GM12865 (cell line): Measurements from ENCODE around the gene MRC1.

ENCODE experiments used
- DNase-seq: peaks from one replicate; pipeline ENCODE4 v3.0.0; 2010; ENCODE audit warnings: low read depth
- H3K4me3 ChIP-seq: 2 replicates; pipeline ENCODE4 v1.5.1; 2011; ENCODE audit warnings: mild to moderate bottlenecking, low read depth, low read length, control low read depth
- CTCF ChIP-seq: IDR thresholded peaks from 2 replicates; pipeline ENCODE4 v1.5.1; 2011; ENCODE audit warnings: low read length, control low read depth, low read depth, inconsistent platforms; ENCODE audit not compliant: insufficient read depth; ENCODE audit errors: missing control alignments

MRC1 gene

GRCh38 chr10:17880601-17881000, 71.5 kb downstream of the MRC1 start:
- no peak for DNase-seq
- H3K4me3 ChIP-seq = no peak overlapping the region
- TF ChIP-seq CTCF = no peak

GRCh38 chr10:17882557-17882956, 73.4 kb downstream of the MRC1 start:
- TF ChIP-seq CTCF = no peak
- no peak overlapping the region for H3K4me3 ChIP-seq
- DNase-seq = no peak

- no peak for TF ChIP-seq CTCF
- H3K4me3 ChIP-seq = no peak overlapping the region
- no peak for DNase-seq
These were observed 74.5 kb downstream of the MRC1 start for GRCh38 chr10:17883621-17884020.

- DNase-seq = no peak
- no peak overlapping the region for H3K4me3 ChIP-seq
- TF ChIP-seq CTCF = no peak
These were observed 79.0 kb downstream of the MRC1 start for GRCh38 chr10:17888189-17888588.

GRCh38 chr10:17891435-17891834, 82.3 kb downstream of the MRC1 start:
- no peak overlapping the region for H3K4me3 ChIP-seq
- TF ChIP-seq CTCF = no peak
- DNase-seq = no peak

GRCh38 chr10:17904564-17904963, 95.4 kb downstream of the MRC1 start:
- DNase-seq = no peak
- no peak overlapping the region for H3K4me3 ChIP-seq
- TF ChIP-seq CTCF = no peak

- DNase-seq = no peak
- no peak overlapping the region for H3K4me3 ChIP-seq
- no peak for TF ChIP-seq CTCF
These were observed 96.3 kb downstream of the MRC1 start for GRCh38 chr10:17905491-17905890.
